ENCODE results near the gene CHID1. TPM values are rescaled to one million over a fixed set of nuclear protein-coding genes. Genes with fewer than 3 reads are reported as not detected.

The CHID1 gene
- total and polyA plus RNA-seq, 8 donors, result 35.4 to 121 (median 52.1) TPM

- peaks cover 0 to 42% (median 25%) of the 10 kb centered on the region in 3 donors for H3K27me3 ChIP-seq
- DNase-seq, result no peak
- intact Hi-C loops (cut with DNase I; ENCODE audit: low total_unique reads), result loop anchor here (5.0 kb wide), 1 partner anchor 206 kb away; no protein-coding TSS in a partner anchor
These were observed 64.0 kb downstream of the CHID1 start for GRCh38 chr11:846496-847098.

GRCh38 chr11:845872-846495 lies 64.6 kb downstream of the CHID1 start:
- WGBS, 5 donors, result 42 to 100% (median 47%) methylated on average over 1 to 8 of the region's 8 CpGs
- Histone ChIP-seq H3K36me3 (peaks cover 0 to 7% (median 0%) of the 10 kb centered on the region in 4 donors), H3K27ac (peak overlapping the region in 3 of 5 donors; percentile 92 to 97 (median 92)), H3K4me1 (peaks cover 59 to 90% (median 84%) of the 10 kb centered on the region in 4 donors), H3K27me3 (peaks cover 0 to 39% (median 24%) of the 10 kb centered on the region in 3 donors), H3K9me3 (no peaks in the 10 kb centered on the region), H3K4me3 (peak overlapping the region in 1 of 4 donors; percentile 99)
- intact Hi-C loops (cut with DNase I; ENCODE audit: low total_unique reads), result loop anchor here (5.0 kb wide), 1 partner anchor 206 kb away; no protein-coding TSS in a partner anchor
- no peak for DNase-seq
- no peak for TF ChIP-seq POLR2A (IDR thresholded peaks at IDR 0.05)
- TF ChIP-seq, protein P1, sequence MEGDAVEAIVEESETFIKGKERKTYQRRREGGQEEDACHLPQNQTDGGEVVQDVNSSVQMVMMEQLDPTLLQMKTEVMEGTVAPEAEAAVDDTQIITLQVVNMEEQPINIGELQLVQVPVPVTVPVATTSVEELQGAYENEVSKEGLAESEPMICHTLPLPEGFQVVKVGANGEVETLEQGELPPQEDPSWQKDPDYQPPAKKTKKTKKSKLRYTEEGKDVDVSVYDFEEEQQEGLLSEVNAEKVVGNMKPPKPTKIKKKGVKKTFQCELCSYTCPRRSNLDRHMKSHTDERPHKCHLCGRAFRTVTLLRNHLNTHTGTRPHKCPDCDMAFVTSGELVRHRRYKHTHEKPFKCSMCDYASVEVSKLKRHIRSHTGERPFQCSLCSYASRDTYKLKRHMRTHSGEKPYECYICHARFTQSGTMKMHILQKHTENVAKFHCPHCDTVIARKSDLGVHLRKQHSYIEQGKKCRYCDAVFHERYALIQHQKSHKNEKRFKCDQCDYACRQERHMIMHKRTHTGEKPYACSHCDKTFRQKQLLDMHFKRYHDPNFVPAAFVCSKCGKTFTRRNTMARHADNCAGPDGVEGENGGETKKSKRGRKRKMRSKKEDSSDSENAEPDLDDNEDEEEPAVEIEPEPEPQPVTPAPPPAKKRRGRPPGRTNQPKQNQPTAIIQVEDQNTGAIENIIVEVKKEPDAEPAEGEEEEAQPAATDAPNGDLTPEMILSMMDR (IDR thresholded peaks at IDR 0.05), result no peak
- TF ChIP-seq POLR2AphosphoS5 (IDR thresholded peaks at IDR 0.05), result no peak
- no peak for TF ChIP-seq EP300 (IDR thresholded peaks at IDR 0.05)

More at GRCh38 chr11:846496-847098, 64.0 kb downstream of the CHID1 start:
- H3K27ac ChIP-seq, result peak overlapping the region in 3 of 5 donors; percentile 92 to 97 (median 92)
- peaks cover 55 to 89% (median 83%) of the 10 kb centered on the region in 4 donors for H3K4me1 ChIP-seq
- H3K36me3 ChIP-seq, result peaks cover 0 to 5% (median 0%) of the 10 kb centered on the region in 4 donors
- 70 to 79% (median 76%) methylated on average over 9 to 11 of the region's 11 CpGs for WGBS, 5 donors
- TF ChIP-seq EP300 (IDR thresholded peaks at IDR 0.05) (no peak), POLR2A (IDR thresholded peaks at IDR 0.05) (no peak), POLR2AphosphoS5 (IDR thresholded peaks at IDR 0.05) (no peak)
- TF ChIP-seq, protein P1 (IDR thresholded peaks at IDR 0.05), result no peak
- H3K4me3 ChIP-seq, result no peak overlapping the region
- H3K9me3 ChIP-seq, result no peaks in the 10 kb centered on the region

GRCh38 chr11:844693-845644 lies 65.6 kb downstream of the CHID1 start:
- H3K9me3 ChIP-seq, result no peaks in the 10 kb centered on the region
- peaks cover 59 to 90% (median 84%) of the 10 kb centered on the region in 4 donors for H3K4me1 ChIP-seq
- intact Hi-C loops (cut with DNase I; ENCODE audit: low total_unique reads), result loop anchor here (5.0 kb wide), 1 partner anchor 207 kb away; no protein-coding TSS in a partner anchor
- H3K27me3 ChIP-seq, result peaks cover 0 to 29% (median 14%) of the 10 kb centered on the region in 3 donors
- peak; percentile 77 to 95 for DNase-seq
- 12 to 34% (median 32%) methylated on average over 17 to 31 of the region's 31 CpGs for WGBS, 5 donors
- peaks cover under 1 to 17% (median 8%) of the 10 kb centered on the region in 4 donors for H3K36me3 ChIP-seq
- peak overlapping the region; percentile 76 to 97 (median 92) for H3K27ac ChIP-seq
- H3K4me3 ChIP-seq, result peak overlapping the region; percentile 75 to 99 (median 95)
- peak in 2 of 3 donors; percentile 56 to 63 for TF ChIP-seq POLR2AphosphoS5 (IDR thresholded peaks at IDR 0.05)
- TF ChIP-seq, protein P1 (IDR thresholded peaks at IDR 0.05), result no peak

Measured in stomach (tissue), 9 donors.